Heart right ventricle (tissue), 16 donors: ENCODE measurements around the gene DAO. TPM values are rescaled to one million over a fixed set of nuclear protein-coding genes. Genes with fewer than 3 reads are reported as not detected.
A peak's percentile ranks its signal among the peaks of the same experiment; 100 is the strongest.

Source experiments
- ATAC-seq, 8 donors: fragments of 200-7000 bp; cut with Tn5 transposase; one replicate each; pipeline ENCODE4 v1.9.1; 2020; ENCODE audit warnings: mild to moderate bottlenecking in 8 of 8, moderate library complexity in 8 of 8, moderate number of reproducible peaks in 1 of 8
- DNase-seq, 2 donors: peaks; one replicate each; pipeline ENCODE4 v3.0.0-alpha.2; 2020
- H3K27ac ChIP-seq, 10 donors: fragments of 200-600 bp; sonication (generic) in 2 of 10; one replicate each; pipeline versions ENCODE4 v1.5.0 to v1.8.0; 2020 to 2022; ENCODE audit warnings: mild to moderate bottlenecking in 3 of 10
- H3K27me3 ChIP-seq, 7 donors: fragments of 200-600 bp; one replicate each; pipeline ENCODE4 v1.8.0; 2021 to 2022; ENCODE audit warnings: mild to moderate bottlenecking in 2 of 7
- H3K36me3 ChIP-seq, 9 donors: fragments of 200-600 bp; sonication (generic) in 1 of 9; one replicate each; pipeline versions ENCODE4 v1.5.0 to v1.8.0; 2020 to 2022; ENCODE audit warnings: mild to moderate bottlenecking in 2 of 9
- H3K4me1 ChIP-seq, 9 donors: fragments of 200-600 bp; sonication (generic) in 1 of 9; one replicate each; pipeline versions ENCODE4 v1.5.0 to v1.8.0; 2020 to 2022; ENCODE audit warnings: mild to moderate bottlenecking in 4 of 9
- H3K4me3 ChIP-seq, 10 donors: fragments of 200-600 bp; sonication (generic) in 2 of 10; one replicate each; pipeline versions ENCODE4 v1.5.0 to v1.8.0; 2020 to 2022; ENCODE audit warnings: mild to moderate bottlenecking in 7 of 10, moderate library complexity in 2 of 10
- H3K9me3 ChIP-seq, 11 donors: fragments of 200-600 bp in 10 of 11; sonication (generic) in 2 of 11; one replicate each; pipeline versions ENCODE4 v1.5.0 to v1.8.0; 2013 to 2022; ENCODE audit warnings: mild to moderate bottlenecking in 2 of 11, control low read depth in 1 of 11, moderate library complexity in 1 of 11
- WGBS, 2 donors: extraction: QIAGEN DNeasy Blood & Tissue Kit; methylation state at CpG; one replicate each; pipeline ENCODE4 v1.1.7; 2013; ENCODE audit warnings: inconsistent platforms in 1 of 2; 5-methylcytosine and 5-hydroxymethylcytosine counted together
- intact Hi-C, 10 donors: fragments of 100-400 bp; cut with DNase I; formaldehyde crosslinking; loops; one replicate each; pipeline versions ENCODE4 v1.11.1 to v1.14.2; 2022
- long read RNA-seq, 3 donors: library from polyadenylated mRNA; unstranded; transcript quantifications; one replicate each; pipeline ENCODE4 v2.0.0, GENCODE V29; 2020 to 2021
- polyA plus RNA-seq, 2 donors: library from polyadenylated mRNA; stranded (reverse); fragments of 200-250 nt; gene quantifications; one replicate each; pipeline ENCODE4 v1.2.3, GENCODE V29; 2013
- total RNA-seq, 10 donors: library from RNA; stranded (reverse); fragmentation: NEBNext Ultra II Directional in 3 of 10; extraction: Animal tissue kit (Norgen Biotek cat#: 25700) in 3 of 10; gene quantifications; one replicate each; pipeline versions ENCODE4 v1.2.1 to v1.2.4, GENCODE V29; 2021 to 2023
- TF ChIP-seq, protein P1 (sequence below), 9 donors: fragments of 200-600 bp; sonication (generic) in 2 of 9; IDR thresholded peaks; one replicate each; pipeline versions ENCODE4 v1.5.0 to v1.8.0; 2021 to 2022; ENCODE audit warnings: antibody characterized with exemption in 9 of 9, mild to moderate bottlenecking in 5 of 9, moderate library complexity in 1 of 9
- donor health status: Arrhythmogenic right ventricular cardiomyopathy.
- donor health status: ischemic (EF 13 %, LVEDD 7.1; RV severe dilation, severe dysfunction).
- donor health status: healthy with polysubstance abuse.
- donor health status: DM: no; HTN: yes; CAD: no.
- donor health status: DM: no; HTN: no; CAD: no.
- donor health status: ischemic (EF 25% LVEDD 6.9; RV normal size, moderate dysfunction).
- donor health status: ischemic (EF 25% LVEDD 5.7; RV mildly dilated, moderate dysfunction).
- donor health status: healthy.
- donor health status: DM: yes; HTN: yes; CAD: no.
- donor health status: Ischemic cardiomyopathy.
- donor health status: ischemic (EF 35%, LVEDD 5.7; RV mildly dilated, moderate dysfunction).
- donor health status: nonischemic (EF 11% LVEDD 7.7; RV severe dilation, severe dysfunction).
- donor health status: DM: yes; HTN: yes; CAD: no.
- donor health status: PGD.
- donor health status: ischemic (EF 29% LVEDD 5.4; RV normal size, mild dysfunction).
- donor health status: nonischemic (EF 23%, LVEDD 6.1; RV moderate dilation, normal function).

The DAO gene
- total RNA-seq: not detected
- not detected for polyA plus RNA-seq
- long read RNA-seq, donor 1: 0 reads
- long read RNA-seq, donor 2: 0 reads
- long read RNA-seq, donor 3: 0 reads

DNA sequence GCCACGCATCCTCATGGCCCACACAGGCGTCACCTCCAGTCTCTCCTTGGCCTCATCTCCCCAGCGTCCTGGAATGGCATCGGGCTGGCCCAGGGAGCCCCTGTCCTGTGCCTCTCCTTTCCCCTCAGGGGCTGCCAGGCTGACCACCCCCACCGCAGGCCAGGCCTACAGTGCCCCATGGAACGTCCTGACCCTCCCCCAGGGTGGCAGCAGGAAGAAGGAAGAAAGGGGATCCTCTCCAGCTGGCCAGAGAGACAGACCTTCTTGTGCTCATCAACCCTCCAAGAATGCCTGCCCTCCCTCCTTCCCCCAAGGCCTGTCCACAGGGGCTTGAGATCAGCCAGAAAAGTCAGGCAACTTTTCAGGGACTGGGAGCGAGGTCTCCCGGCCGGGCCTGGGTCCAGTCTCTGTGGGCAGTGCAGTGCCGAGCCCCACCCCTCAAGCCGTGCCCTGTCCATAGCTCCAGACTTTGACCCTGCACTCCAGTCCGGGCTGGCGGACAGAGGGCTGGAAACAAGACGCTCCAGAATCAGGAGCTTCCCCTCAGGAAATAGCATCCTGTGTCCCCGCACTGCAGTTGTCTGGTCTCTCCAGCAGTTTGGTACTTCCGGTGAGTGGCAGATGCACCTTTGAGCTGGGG, at the start of gene DAO:
TSS of gene DAO (plus strand) at position 478 of the 640 bp plus-strand sequence. CDS start 4,915 bp downstream, outside the sequence.
- no peak for ATAC-seq
- TF ChIP-seq, protein P1, sequence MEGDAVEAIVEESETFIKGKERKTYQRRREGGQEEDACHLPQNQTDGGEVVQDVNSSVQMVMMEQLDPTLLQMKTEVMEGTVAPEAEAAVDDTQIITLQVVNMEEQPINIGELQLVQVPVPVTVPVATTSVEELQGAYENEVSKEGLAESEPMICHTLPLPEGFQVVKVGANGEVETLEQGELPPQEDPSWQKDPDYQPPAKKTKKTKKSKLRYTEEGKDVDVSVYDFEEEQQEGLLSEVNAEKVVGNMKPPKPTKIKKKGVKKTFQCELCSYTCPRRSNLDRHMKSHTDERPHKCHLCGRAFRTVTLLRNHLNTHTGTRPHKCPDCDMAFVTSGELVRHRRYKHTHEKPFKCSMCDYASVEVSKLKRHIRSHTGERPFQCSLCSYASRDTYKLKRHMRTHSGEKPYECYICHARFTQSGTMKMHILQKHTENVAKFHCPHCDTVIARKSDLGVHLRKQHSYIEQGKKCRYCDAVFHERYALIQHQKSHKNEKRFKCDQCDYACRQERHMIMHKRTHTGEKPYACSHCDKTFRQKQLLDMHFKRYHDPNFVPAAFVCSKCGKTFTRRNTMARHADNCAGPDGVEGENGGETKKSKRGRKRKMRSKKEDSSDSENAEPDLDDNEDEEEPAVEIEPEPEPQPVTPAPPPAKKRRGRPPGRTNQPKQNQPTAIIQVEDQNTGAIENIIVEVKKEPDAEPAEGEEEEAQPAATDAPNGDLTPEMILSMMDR (IDR thresholded peaks at IDR 0.05): no peak
- Histone ChIP-seq H3K4me3 (no peak within 1 kb of the TSS), H3K27me3 (no peaks in the 10 kb centered on the region), H3K9me3 (peaks cover 0 to 3% (median 0%) of the 10 kb centered on the region in 11 donors), H3K27ac (no peak within 1 kb of the TSS), H3K36me3 (no peaks in the 10 kb centered on the region), H3K4me1 (peaks cover 0 to 10% (median 0%) of the 10 kb centered on the region in 9 donors)
- 58 to 70% methylated on average over 16 of the region's 16 CpGs for WGBS, 2 donors
- intact Hi-C loops: loop anchor here in 2 of 10 donors (10.0 kb wide), 1 partner anchor 215 kb away; the partner anchor contains the start of genes ALKBH2 (in 2 of the 2) and UNG (in 2 of the 2)
- no peak for DNase-seq

DNA sequence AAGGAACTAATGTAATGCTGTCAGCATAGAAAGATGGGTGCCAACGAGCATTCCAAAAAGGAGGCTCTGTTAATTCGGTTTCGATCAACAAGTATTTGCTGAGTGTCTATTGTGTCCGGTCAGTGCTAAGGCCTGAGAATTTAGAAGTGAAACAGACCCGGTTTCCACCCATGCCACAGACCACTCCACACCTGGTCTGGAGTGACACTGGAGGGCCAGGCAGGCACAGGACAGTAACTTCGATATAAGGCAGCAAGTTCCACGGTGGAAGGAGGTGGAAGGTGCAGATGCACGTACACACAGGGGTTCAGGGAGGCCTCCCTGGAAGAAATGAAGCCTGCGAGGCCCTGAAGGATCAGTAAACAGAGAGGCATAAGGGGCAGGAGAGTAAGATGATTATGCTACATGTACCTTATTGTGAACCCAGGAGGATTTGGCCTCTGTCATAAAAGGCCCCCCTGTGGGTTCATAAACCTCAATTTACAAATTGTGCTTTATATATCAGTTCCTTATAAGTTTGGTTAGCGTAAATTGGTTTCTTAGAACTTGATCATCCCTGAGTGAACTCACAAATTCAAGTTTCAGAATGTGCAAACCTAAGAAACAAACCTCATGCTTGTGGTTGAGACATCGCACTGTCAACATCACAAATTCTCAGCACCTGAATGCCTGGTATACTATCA, 48.4 kb upstream of the DAO start:
- H3K4me1 ChIP-seq: peaks cover 46 to 95% (median 88%) of the 10 kb centered on the region in 9 donors
- no peak overlapping the region for H3K4me3 ChIP-seq
- H3K27ac ChIP-seq: peak overlapping the region in 9 of 10 donors; percentile 77 to 96 (median 91)
- no peaks in the 10 kb centered on the region for H3K9me3 ChIP-seq
- intact Hi-C loops: no loop called here
- ATAC-seq (no peak), DNase-seq (no peak)
- TF ChIP-seq, protein P1 (IDR thresholded peaks at IDR 0.05): no peak
- H3K27me3 ChIP-seq: no peaks in the 10 kb centered on the region
- H3K36me3 ChIP-seq: peaks cover 0 to 75% (median 16%) of the 10 kb centered on the region in 9 donors
- 91% methylated on average over 11 of the region's 11 CpGs for WGBS, 2 donors

DNA sequence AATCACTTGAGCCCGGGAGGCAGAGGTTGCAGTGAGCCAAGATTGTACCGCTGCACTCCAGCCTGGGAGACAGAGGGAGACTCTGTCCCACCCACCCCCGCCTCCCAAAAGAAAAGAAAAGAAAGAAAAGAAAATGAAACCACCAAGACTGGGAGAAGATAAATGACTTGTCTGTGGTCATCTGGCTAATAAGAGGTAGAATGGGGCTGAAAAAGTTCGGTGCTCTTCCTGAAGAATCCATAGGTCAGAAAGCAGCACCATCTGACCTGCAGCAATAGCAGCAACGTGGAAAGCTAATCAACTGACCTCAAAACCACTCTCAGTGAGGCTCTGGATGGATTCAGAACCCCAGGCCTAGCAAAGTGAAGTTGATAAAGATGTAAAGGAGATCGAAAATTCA, 47.7 kb upstream of the DAO start:
- Histone ChIP-seq H3K27me3 (no peaks in the 10 kb centered on the region), H3K4me3 (no peak overlapping the region), H3K9me3 (no peaks in the 10 kb centered on the region), H3K27ac (peak overlapping the region; percentile 77 to 96 (median 90)), H3K36me3 (peaks cover 0 to 80% (median 18%) of the 10 kb centered on the region in 9 donors), H3K4me1 (peaks cover 46 to 95% (median 88%) of the 10 kb centered on the region in 9 donors)
- no peak for ATAC-seq
- intact Hi-C loops: no loop called here
- WGBS, 2 donors: 72 to 85% methylated on average over 6 of the region's 6 CpGs
- TF ChIP-seq, protein P1 (IDR thresholded peaks at IDR 0.05): no peak
- DNase-seq: no peak

DNA sequence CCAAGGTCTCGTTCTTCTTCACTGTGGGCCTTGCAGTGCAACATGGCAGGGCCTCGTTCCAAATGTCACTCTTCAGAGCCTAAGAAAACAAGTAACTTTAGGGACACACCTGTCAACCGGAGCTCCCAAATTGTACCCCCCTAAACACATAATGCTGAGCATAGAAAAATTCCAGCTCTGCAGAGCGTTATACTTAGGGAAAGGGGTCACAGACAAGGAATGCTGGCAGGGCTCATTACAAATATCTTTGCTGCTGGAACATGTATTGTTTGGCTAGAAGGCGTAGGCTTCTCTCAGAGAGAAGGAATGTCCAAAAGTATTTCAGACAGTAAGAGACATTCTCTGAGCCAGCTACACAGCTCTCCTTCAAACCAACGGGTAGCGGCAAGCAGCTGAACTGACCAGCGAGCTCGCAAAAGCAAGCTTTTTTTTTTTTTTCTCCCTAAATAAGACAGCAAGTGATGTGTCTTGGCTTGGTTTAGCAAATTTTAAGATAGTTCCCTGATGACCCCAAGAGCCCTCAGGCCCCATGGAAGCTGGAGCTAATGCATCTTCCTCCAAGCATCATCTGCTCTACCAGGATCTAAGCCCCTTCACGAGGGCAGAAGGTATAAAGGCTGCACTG, 47.0 kb upstream of the DAO start:
- 16 to 26% methylated on average over 10 of the region's 10 CpGs for WGBS, 2 donors

More for the DNA sequence above, 47.0 kb upstream of the DAO start:
- H3K27me3 ChIP-seq: no peaks in the 10 kb centered on the region
- peaks cover 45 to 95% (median 88%) of the 10 kb centered on the region in 9 donors for H3K4me1 ChIP-seq
- peak overlapping the region in 6 of 10 donors; percentile 0 to 12 (median 6) for H3K4me3 ChIP-seq
- peak in 1 of 2 donors; percentile 58 for DNase-seq
- peaks cover 0 to 83% (median 19%) of the 10 kb centered on the region in 9 donors for H3K36me3 ChIP-seq
- peak overlapping the region; percentile 77 to 96 (median 90) for H3K27ac ChIP-seq
- TF ChIP-seq, protein P1 (IDR thresholded peaks at IDR 0.05): no peak
- intact Hi-C loops: no loop called here
- no peaks in the 10 kb centered on the region for H3K9me3 ChIP-seq
- peak; percentile 63 to 87 (median 78) for ATAC-seq
